GM13976 (cell line): ENCODE data around the gene TRIM15.
"Not testable (repeated sequence)": the region's sequence is repeated elsewhere in the genome, so short reads cannot be mapped to it uniquely, and the experiment has no call there.

Source experiments
- DNase-seq: peaks from one replicate; pipeline ENCODE4 v3.0.0; 2012; ENCODE audit warnings: low spot score
- in situ Hi-C: fragments of 300-500 bp; cut with MboI; formaldehyde crosslinking; loops from one replicate; pipeline ENCODE4 v1.12.0; 2022; ENCODE audit warnings: low sequenced_read_pairs, mixed read lengths, inconsistent platforms; ENCODE audit not compliant: unreplicated experiment
- TF ChIP-seq, protein P1 (sequence below): IDR thresholded peaks from 2 replicates; pipeline ENCODE4 v1.5.1; 2012; ENCODE audit warnings: borderline replicate concordance, mild to moderate bottlenecking; ENCODE audit not compliant: insufficient read depth; ENCODE audit errors: extremely low read depth, missing control alignments, control extremely low read depth

TRIM15 gene

GRCh38 chr6:30213957-30214656 lies 50.8 kb downstream of the TRIM15 start:
- in situ Hi-C loops = no loop called here
- TF ChIP-seq, protein P1, sequence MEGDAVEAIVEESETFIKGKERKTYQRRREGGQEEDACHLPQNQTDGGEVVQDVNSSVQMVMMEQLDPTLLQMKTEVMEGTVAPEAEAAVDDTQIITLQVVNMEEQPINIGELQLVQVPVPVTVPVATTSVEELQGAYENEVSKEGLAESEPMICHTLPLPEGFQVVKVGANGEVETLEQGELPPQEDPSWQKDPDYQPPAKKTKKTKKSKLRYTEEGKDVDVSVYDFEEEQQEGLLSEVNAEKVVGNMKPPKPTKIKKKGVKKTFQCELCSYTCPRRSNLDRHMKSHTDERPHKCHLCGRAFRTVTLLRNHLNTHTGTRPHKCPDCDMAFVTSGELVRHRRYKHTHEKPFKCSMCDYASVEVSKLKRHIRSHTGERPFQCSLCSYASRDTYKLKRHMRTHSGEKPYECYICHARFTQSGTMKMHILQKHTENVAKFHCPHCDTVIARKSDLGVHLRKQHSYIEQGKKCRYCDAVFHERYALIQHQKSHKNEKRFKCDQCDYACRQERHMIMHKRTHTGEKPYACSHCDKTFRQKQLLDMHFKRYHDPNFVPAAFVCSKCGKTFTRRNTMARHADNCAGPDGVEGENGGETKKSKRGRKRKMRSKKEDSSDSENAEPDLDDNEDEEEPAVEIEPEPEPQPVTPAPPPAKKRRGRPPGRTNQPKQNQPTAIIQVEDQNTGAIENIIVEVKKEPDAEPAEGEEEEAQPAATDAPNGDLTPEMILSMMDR = no peak

DNA sequence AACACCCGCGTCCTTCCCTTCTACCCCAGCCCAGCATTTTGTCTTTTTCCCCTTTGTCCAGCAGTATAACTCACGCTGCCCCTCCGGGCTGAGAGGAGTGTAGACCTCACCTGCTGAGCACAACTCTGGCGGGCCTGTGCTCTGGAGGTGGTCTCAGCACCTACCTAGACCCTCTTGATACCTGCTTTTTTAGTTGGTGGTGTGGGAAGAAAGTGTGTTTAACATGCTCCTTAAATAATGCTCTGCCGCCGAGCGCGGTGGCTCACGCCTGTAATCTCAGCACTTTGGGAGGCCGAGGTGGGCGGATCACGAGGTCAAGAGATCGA lies 51.3 kb downstream of the TRIM15 start:
- TF ChIP-seq, protein P1 = no peak
- in situ Hi-C loops = no loop called here
- DNase-seq = no peak

More at GRCh38 chr6:30213957-30214656, 50.8 kb downstream of the TRIM15 start:
- peak; percentile 85 for DNase-seq

DNA sequence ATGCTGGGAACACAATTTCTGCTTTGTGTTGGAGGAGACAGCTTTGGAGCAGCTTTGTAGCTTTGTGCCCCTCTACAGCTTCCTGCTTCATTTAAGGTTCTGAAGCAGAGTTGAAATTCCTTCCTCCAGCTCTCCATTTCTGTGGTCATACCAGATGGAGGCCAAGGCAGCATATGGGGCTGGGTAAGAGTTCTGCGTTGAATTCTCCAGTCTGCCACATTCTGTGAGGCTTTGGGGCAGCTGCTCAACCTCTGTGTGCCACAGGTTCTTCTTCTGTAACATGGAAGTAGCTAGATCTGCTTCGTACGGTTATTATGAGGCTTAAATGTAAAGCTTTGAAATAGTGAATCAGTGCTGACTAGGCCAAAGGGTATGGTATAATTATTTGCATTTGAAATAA lies 52.8 kb downstream of the TRIM15 start:
- DNase-seq = no peak
- in situ Hi-C loops = no loop called here
- TF ChIP-seq, protein P1 = no peak

- TF ChIP-seq, protein P1 = peak; percentile 85
- in situ Hi-C loops = no loop called here
- peak; percentile 71 for DNase-seq
These were observed 55.9 kb downstream of the TRIM15 start for GRCh38 chr6:30219244-30219643.

- DNase-seq, in situ Hi-C loops: not testable (repeated sequence)
These were observed 58.0 kb downstream of the TRIM15 start for GRCh38 chr6:30221395-30221794.

- in situ Hi-C loops = not testable (repeated sequence)
These were observed 58.6 kb downstream of the TRIM15 start for GRCh38 chr6:30221956-30222355.

More at GRCh38 chr6:30221956-30222355, 58.6 kb downstream of the TRIM15 start:
- not testable (repeated sequence) for DNase-seq
